GM12865 (cell line): ENCODE measurements around the gene ARL2BP.

Source experiments
- DNase-seq: peaks from one replicate; pipeline ENCODE4 v3.0.0; 2010; ENCODE audit warnings: low read depth
- H3K4me3 ChIP-seq: 2 replicates; pipeline ENCODE4 v1.5.1; 2011; ENCODE audit warnings: mild to moderate bottlenecking, low read depth, low read length, control low read depth
- TF ChIP-seq, protein P1 (sequence below): IDR thresholded peaks from 2 replicates; pipeline ENCODE4 v1.5.1; 2011; ENCODE audit warnings: low read length, control low read depth, low read depth, inconsistent platforms; ENCODE audit not compliant: insufficient read depth; ENCODE audit errors: missing control alignments

Gene ARL2BP

DNA sequence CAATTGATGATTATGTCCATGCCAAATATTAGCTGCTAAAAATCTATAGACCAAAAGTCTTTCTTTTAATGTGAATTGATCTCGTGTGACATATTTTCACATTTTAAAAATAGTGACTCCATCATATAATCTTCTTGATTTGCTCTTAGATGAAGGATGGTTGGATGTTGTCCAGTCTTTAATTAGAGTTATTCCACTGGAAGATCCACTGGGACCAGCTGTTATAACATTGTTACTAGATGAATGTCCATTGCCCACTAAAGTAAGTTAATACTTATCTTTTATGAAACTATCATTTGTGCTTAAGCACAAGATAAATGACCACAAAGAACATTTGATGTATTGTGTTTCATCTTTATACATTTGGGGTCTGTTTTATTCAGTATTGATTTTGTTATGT, 36.1 kb upstream of the ARL2BP start:
- no peak overlapping the region for H3K4me3 ChIP-seq
- DNase-seq = no peak
- TF ChIP-seq, protein P1, sequence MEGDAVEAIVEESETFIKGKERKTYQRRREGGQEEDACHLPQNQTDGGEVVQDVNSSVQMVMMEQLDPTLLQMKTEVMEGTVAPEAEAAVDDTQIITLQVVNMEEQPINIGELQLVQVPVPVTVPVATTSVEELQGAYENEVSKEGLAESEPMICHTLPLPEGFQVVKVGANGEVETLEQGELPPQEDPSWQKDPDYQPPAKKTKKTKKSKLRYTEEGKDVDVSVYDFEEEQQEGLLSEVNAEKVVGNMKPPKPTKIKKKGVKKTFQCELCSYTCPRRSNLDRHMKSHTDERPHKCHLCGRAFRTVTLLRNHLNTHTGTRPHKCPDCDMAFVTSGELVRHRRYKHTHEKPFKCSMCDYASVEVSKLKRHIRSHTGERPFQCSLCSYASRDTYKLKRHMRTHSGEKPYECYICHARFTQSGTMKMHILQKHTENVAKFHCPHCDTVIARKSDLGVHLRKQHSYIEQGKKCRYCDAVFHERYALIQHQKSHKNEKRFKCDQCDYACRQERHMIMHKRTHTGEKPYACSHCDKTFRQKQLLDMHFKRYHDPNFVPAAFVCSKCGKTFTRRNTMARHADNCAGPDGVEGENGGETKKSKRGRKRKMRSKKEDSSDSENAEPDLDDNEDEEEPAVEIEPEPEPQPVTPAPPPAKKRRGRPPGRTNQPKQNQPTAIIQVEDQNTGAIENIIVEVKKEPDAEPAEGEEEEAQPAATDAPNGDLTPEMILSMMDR = no peak

DNA sequence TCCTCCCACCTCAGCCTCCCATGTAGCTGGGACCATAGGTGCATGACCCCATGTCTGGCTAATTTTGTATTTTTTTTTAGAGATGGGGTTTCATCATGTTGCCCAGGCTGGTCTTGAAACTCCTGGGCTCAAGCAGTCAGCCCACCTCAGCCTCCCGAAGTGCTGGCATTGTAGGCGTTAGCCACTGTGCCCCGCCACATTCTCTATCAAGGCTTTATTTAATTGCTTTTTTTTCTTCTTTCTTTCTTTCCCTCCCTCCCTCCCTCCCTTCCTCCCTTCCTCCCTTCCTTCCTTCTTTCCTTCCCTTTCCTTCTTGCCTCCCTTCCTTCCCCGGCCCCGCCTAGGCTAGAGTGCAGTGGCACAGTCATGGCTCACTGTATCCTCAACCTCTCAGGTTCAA, 35.3 kb upstream of the ARL2BP start:
- TF ChIP-seq, protein P1 = no peak
- no peak overlapping the region for H3K4me3 ChIP-seq
- no peak for DNase-seq

DNA sequence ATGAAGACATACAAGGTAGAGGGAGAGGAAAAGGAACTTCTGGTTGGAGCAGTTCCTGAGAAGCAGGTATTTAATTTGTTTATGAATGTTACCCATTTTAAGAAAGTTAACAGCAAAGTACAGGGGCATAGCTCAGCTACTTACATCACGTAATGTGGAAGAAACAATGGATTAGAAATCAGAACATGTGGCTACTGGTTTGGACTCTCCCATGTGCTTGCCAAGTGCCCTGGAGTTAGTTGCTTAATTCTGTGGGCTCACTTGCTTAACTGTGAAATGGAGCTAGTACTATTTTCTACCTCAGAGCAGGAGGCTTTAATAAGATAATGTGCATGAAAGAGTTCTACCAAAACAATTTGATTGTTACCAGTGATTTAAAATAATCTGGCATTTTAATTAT, 31.6 kb upstream of the ARL2BP start:
- TF ChIP-seq, protein P1 = no peak
- H3K4me3 ChIP-seq = no peak overlapping the region
- no peak for DNase-seq

DNA sequence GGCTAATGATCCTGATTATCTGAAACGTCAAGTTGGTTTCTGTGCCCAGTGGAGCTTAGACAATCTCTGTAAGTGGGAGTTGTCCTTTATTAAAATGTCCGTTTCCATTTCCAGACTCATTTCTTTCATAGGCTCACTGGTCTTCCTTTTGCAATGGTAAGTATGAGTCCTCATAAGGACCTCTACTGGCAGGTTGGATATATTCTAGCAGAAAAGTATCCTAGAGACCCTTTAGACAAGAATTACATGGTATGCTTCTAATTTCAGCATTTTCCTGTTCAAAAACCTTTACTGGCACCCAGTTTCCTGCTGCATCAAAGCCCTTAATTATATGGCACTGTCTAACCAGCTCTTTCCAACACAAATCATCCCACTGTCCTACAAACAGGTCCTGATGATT, 28.1 kb upstream of the ARL2BP start:
- H3K4me3 ChIP-seq = no peak overlapping the region
- TF ChIP-seq, protein P1 = no peak
- no peak for DNase-seq

DNA sequence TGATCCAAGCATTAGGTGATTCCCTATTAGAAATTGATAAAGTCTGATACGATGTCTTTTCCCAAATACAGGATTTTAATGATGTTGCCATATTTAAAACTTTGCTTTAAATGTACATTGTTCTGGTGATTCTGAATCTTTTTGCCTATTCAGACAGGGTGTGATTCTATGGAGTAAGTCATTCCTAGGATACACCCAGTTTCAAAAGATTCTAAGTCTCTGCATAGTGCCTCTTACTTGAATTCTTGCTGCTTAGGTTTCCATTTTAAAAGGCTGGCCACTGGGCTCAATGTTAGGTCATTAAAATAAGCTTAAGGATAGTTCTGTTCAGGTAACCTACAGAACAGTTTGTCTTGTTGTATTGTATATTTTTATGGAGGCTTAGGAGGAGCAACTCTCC, 22.0 kb upstream of the ARL2BP start:
- TF ChIP-seq, protein P1 = no peak
- DNase-seq = no peak
- H3K4me3 ChIP-seq = no peak overlapping the region

DNA sequence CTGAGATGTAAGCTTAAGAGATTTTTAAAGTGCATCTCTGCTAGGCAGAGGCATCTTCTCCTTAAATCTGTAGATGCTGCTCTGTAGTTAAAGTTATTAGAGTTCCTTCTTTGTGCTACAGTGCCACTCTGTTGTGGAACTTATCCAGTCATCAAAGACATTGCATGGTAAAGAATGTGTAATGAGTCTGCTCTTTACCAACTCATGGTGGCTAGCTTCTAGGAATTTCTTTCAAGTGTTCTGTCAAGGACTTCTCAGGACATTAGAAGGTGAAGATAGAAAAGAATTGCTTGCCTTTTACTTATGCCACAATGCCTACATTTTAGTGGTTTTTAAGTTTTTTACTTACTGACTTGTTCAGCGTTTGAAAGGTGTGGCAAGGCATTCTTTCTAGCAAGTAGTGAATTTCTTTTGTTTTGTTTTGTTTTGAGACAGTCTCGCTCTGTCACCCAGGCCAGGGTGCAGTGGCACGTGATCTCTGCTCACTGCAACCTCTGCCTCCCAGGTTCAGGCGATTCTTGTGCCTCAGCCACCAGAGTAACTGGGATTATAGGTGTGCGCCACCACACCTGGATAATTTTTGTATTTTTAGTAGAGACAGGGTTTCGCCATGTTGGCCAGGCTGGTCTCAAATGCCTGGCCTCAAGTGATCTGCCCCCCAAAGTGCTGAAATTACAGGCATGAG, 20.3 kb upstream of the ARL2BP start:
- no peak for DNase-seq
- TF ChIP-seq, protein P1 = no peak
- no peak overlapping the region for H3K4me3 ChIP-seq

DNA sequence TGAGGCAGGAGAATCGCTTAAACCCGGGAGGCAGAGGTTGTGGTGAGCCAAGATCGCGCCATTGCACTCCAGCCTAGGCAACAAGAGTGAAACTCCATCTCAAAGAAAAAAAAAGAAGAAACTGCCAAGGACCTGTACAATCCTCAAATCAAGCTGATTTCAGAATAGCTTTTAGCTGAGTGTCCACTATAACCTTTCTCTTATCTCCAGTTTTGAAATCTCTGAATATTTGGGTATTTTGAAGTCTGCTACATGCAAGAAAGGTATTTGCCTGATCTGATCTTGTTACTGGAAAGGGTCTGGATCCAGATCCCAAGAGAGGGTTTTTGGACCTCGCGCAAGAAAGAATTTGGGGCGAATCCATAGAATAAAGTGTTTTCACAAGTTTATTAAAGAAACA, 19.1 kb upstream of the ARL2BP start:
- DNase-seq = no peak
- TF ChIP-seq, protein P1 = no peak

More for the DNA sequence above, 19.1 kb upstream of the ARL2BP start:
- no peak overlapping the region for H3K4me3 ChIP-seq
